B cell (primary cell): Measurements from ENCODE around the gene FEM1B. TPM values are rescaled to one million over a fixed set of nuclear protein-coding genes. Genes with fewer than 3 reads are reported as not detected.

ENCODE experiments used
- ATAC-seq: fragments of 200-7000 bp; cut with Tn5 transposase; one replicate; pipeline ENCODE4 v1.10.0; 2021; ENCODE audit warnings: low read depth, mild to moderate bottlenecking, moderate number of reproducible peaks, moderate library complexity
- CTCF ChIA-PET: fragments of 350-600 bp; sonication (Branson Sonifier 250); formaldehyde crosslinking; loops from one replicate; lab custom pipeline; 2021; ENCODE audit warnings: antibody characterized with exemption, inconsistent platforms; lab: Charles Lee
- POLR2A ChIA-PET: fragments of 350-600 bp; sonication (Branson Sonifier 250); formaldehyde crosslinking; loops from one replicate; lab custom pipeline; 2021; ENCODE audit warnings: antibody characterized with exemption; lab: Charles Lee
- DNase-seq: peaks from one replicate; pipeline ENCODE4 v3.0.0; 2013
- H2AFZ ChIP-seq: 2 replicates; pipeline ENCODE4 v1.6.1; 2012; ENCODE audit warnings: mild to moderate bottlenecking, low read depth, low read length; ENCODE audit not compliant: insufficient read depth, poor library complexity, severe bottlenecking
- H3K27ac ChIP-seq, 2 donors: 1 replicate in 1 of 2; 2 replicates in 1 of 2; pipeline ENCODE4 v1.5.1; 2012 to 2013; ENCODE audit warnings: low read length in 2 of 2, mild to moderate bottlenecking in 2 of 2, moderate library complexity in 1 of 2
- H3K27me3 ChIP-seq, 4 experiments: fragments of 200-600 bp in 1 of 4; sonication (generic) in 1 of 4; replicated peaks in 1 of 4; 1 replicate in 2 of 4; 2 replicates in 2 of 4; pipeline versions ENCODE4 v1.6.1 to v1.7.0; 2013 to 2016; ENCODE audit warnings: low read length in 3 of 4, mild to moderate bottlenecking in 2 of 4, mixed read lengths in 1 of 4, moderate library complexity in 1 of 4; ENCODE audit not compliant: insufficient read depth in 4 of 4, control insufficient read depth in 3 of 4; ENCODE audit errors: control extremely low read depth in 1 of 4
- H3K36me3 ChIP-seq, 2 experiments: replicated peaks in 1 of 2; 1 replicate in 1 of 2; 2 replicates in 1 of 2; pipeline versions ENCODE4 v1.6.1 to v1.7.1; 2013; ENCODE audit warnings: low read length in 1 of 2; ENCODE audit not compliant: insufficient read depth in 2 of 2, control insufficient read depth in 1 of 2; ENCODE audit errors: control extremely low read depth in 1 of 2, extremely low read depth in 1 of 2
- H3K4me1 ChIP-seq, 2 donors: fragments of 200-600 bp in 1 of 2; sonication (generic) in 1 of 2; 1 replicate in 1 of 2; 2 replicates in 1 of 2; pipeline versions ENCODE4 v1.5.1 to v1.6.1; 2013 to 2017; ENCODE audit warnings: low read length in 2 of 2; ENCODE audit not compliant: control insufficient read depth in 2 of 2, insufficient read depth in 2 of 2
- H3K4me2 ChIP-seq: replicated peaks from 2 replicates; pipeline ENCODE3; 2012; ENCODE audit warnings: mild to moderate bottlenecking, low read depth, low read length; ENCODE audit not compliant: poor library complexity, severe bottlenecking
- H3K4me3 ChIP-seq, 5 experiments: fragments of 200-600 bp in 1 of 5; sonication (generic) in 1 of 5; 1 replicate in 3 of 5; 2 replicates in 2 of 5; pipeline versions ENCODE4 v1.5.1 to v1.7.0; 2011 to 2016; ENCODE audit warnings: low read length in 4 of 5, mild to moderate bottlenecking in 4 of 5, low read depth in 2 of 5, control low read depth in 1 of 5, moderate library complexity in 1 of 5; ENCODE audit not compliant: insufficient read depth in 1 of 5; ENCODE audit errors: control extremely low read depth in 1 of 5, extremely low read depth in 1 of 5
- H3K79me2 ChIP-seq: fragments of 200-600 bp; sonication (generic); one replicate; pipeline ENCODE4 v1.6.0; 2016; ENCODE audit warnings: low read length; ENCODE audit not compliant: control insufficient read depth, insufficient read depth
- H3K9ac ChIP-seq: fragments of 200-600 bp; sonication (generic); 2 replicates; pipeline ENCODE4 v1.6.1; 2017; ENCODE audit warnings: mild to moderate bottlenecking, low read length, moderate library complexity
- H3K9me3 ChIP-seq, 3 donors: one replicate each; pipeline versions ENCODE4 v1.6.1 to v1.7.1; 2013; ENCODE audit warnings: low read length in 2 of 3; ENCODE audit not compliant: control insufficient read depth in 2 of 3, insufficient read depth in 1 of 3; ENCODE audit errors: control extremely low read depth in 1 of 3
- H4K20me1 ChIP-seq: 2 replicates; pipeline ENCODE4 v1.6.0; 2012; ENCODE audit warnings: mild to moderate bottlenecking, low read length; ENCODE audit not compliant: insufficient read depth, control insufficient read depth, poor library complexity, severe bottlenecking
- H3K27ac Mint-ChIP-seq: one replicate; pipeline ENCODE4 v1.8.0; 2021; ENCODE audit warnings: mixed read lengths
- H3K27me3 Mint-ChIP-seq: one replicate; pipeline ENCODE4 v1.8.0; 2021; ENCODE audit warnings: mixed read lengths
- H3K4me1 Mint-ChIP-seq: one replicate; pipeline ENCODE4 v1.8.0; 2021; ENCODE audit warnings: mixed read lengths
- H3K4me3 Mint-ChIP-seq: one replicate; pipeline ENCODE4 v1.8.0; 2021; ENCODE audit warnings: mixed read lengths
- H3K9me3 Mint-ChIP-seq: one replicate; pipeline ENCODE4 v1.8.0; 2022; ENCODE audit warnings: mixed read lengths; ENCODE audit not compliant: insufficient read depth
- CTCF ChIP-seq: fragments of 200-600 bp; IDR thresholded peaks from one replicate; pipeline ENCODE4 v1.8.0; 2022; ENCODE audit warnings: antibody characterized with exemption, mild to moderate bottlenecking
- EZH2 ChIP-seq: IDR thresholded peaks from 2 replicates; pipeline ENCODE4 v1.6.1; 2012; ENCODE audit warnings: borderline replicate concordance, low read depth, mild to moderate bottlenecking, moderate library complexity, low read length; ENCODE audit not compliant: insufficient read depth, poor library complexity, severe bottlenecking
- intact Hi-C: fragments of 100-400 bp; cut with micrococcal nuclease; formaldehyde crosslinking; loops from one replicate; pipeline ENCODE4 v1.10.0; 2022
- polyA plus RNA-seq: library from polyadenylated mRNA; depleted of rRNA; stranded (reverse); fragments of >200 nt; gene quantifications from 2 replicates; pipeline ENCODE4 v1.2.3, GENCODE V29; 2012
- total RNA-seq, 2 donors: library from RNA; stranded (reverse); fragments of 120-200 nt in 1 of 2; gene quantifications; 1 replicate in 1 of 2; 2 replicates in 1 of 2; pipeline versions ENCODE4 v1.2.3 to v1.2.4, GENCODE V29; 2013 to 2022

Gene FEM1B
- total and polyA plus RNA-seq, 2 donors (not counting 1 experiment from before 2014, with no cell fraction given): 13.8 to 52.4 TPM

GRCh38 chr15:68292157-68292781 is 14.7 kb downstream of the FEM1B start:
- intact Hi-C loops: no loop called here
- peaks cover 11 to 31% of the 10 kb centered on the region in 2 experiments for H3K36me3 ChIP-seq
- H3K79me2 ChIP-seq: peaks cover 58% of the 10 kb centered on the region

More at GRCh38 chr15:68292157-68292781, 14.7 kb downstream of the FEM1B start:
- no peaks in the 10 kb centered on the region for H3K4me1 ChIP-seq
- no peak for TF ChIP-seq EZH2
- no peak for TF ChIP-seq CTCF
- Mint-ChIP-seq H3K4me1 (peaks cover 18% of the 10 kb centered on the region), H3K27me3 (no peaks in the 10 kb centered on the region), H3K4me3 (no peak overlapping the region), H3K9me3 (no peaks in the 10 kb centered on the region), H3K27ac (no peak overlapping the region)
- ATAC-seq (no peak), DNase-seq (no peak)
- H2AFZ ChIP-seq: no peak overlapping the region
- H3K27me3 ChIP-seq: no peaks in the 10 kb centered on the region
- no peak overlapping the region for H3K4me3 ChIP-seq
- H3K27ac ChIP-seq: no peak overlapping the region
- H4K20me1 ChIP-seq: peaks cover 49% of the 10 kb centered on the region
- CTCF ChIA-PET: interaction anchor here (1.7 kb wide), 1 partner anchor 14 kb away, joined by 5 read pairs; no protein-coding TSS in a partner anchor
- no peaks in the 10 kb centered on the region for H3K9me3 ChIP-seq
- POLR2A ChIA-PET: interaction anchor here (1.6 kb wide), 1 partner anchor 14 kb away, joined by 5 read pairs; no protein-coding TSS in a partner anchor
- no peak overlapping the region for H3K4me2 ChIP-seq
- H3K9ac ChIP-seq: no peak overlapping the region
